ENCODE results near the gene WDFY1. TPM values are rescaled to one million over a fixed set of nuclear protein-coding genes. Genes with fewer than 3 reads are reported as not detected.

Gene WDFY1
- total and polyA plus RNA-seq, 5 donors from 2014 or later: 24.9 to 67.1 (median 26.2) TPM

GRCh38 chr2:223954401-223954800, 9.3 kb upstream of the WDFY1 start:
- H3K27me3 ChIP-seq (ENCODE audit: control insufficient read depth, insufficient read depth, low read length): no peaks in the 10 kb centered on the region
- Mint-ChIP-seq H3K9me3 (peaks cover 0 to 3% (median 0%) of the 10 kb centered on the region in 7 donors), H3K4me1 (peaks cover 23 to 62% (median 42%) of the 10 kb centered on the region in 4 donors), H3K36me3 (no peaks in the 10 kb centered on the region), H3K4me3 (no peak overlapping the region), H3K27me3 (peaks cover 4% of the 10 kb centered on the region), H3K27ac (peak overlapping the region in 1 of 3 donors; percentile 9)
- H3K9me3 ChIP-seq (ENCODE audit: control insufficient read depth in 2 of 2, low read length in 2 of 2): no peaks in the 10 kb centered on the region
- H3K27ac ChIP-seq (ENCODE audit: insufficient read depth, low read length, poor library complexity, severe bottlenecking): no peak overlapping the region
- no peaks in the 10 kb centered on the region for H3K36me3 ChIP-seq (ENCODE audit: control insufficient read depth, insufficient read depth, low read length)
- peaks cover 34% of the 10 kb centered on the region for H3K4me1 ChIP-seq (ENCODE audit: control insufficient read depth, insufficient read depth, low read length, poor library complexity, severe bottlenecking)
- no peak for DNase-seq
- H3K4me3 ChIP-seq (ENCODE audit: low read depth, low read length): no peak overlapping the region
- no peak for ATAC-seq (ENCODE audit: low read depth in 2 of 2)

- Mint-ChIP-seq H3K4me1 (peaks cover 23 to 53% (median 41%) of the 10 kb centered on the region in 4 donors), H3K27ac (peak overlapping the region in 1 of 3 donors; percentile 39), H3K27me3 (peaks cover 3% of the 10 kb centered on the region), H3K36me3 (no peaks in the 10 kb centered on the region), H3K9me3 (peaks cover 0 to 3% (median 0%) of the 10 kb centered on the region in 7 donors), H3K4me3 (peak overlapping the region in 1 of 4 donors; percentile 3)
- Histone ChIP-seq H3K4me1 (ENCODE audit: control insufficient read depth, insufficient read depth, low read length, poor library complexity, severe bottlenecking) (peaks cover 16% of the 10 kb centered on the region), H3K27ac (ENCODE audit: insufficient read depth, low read length, poor library complexity, severe bottlenecking) (no peak overlapping the region), H3K27me3 (ENCODE audit: control insufficient read depth, insufficient read depth, low read length) (no peaks in the 10 kb centered on the region), H3K36me3 (ENCODE audit: control insufficient read depth, insufficient read depth, low read length) (no peaks in the 10 kb centered on the region), H3K4me3 (ENCODE audit: low read depth, low read length) (no peak overlapping the region), H3K9me3 (ENCODE audit: control insufficient read depth in 2 of 2, low read length in 2 of 2) (no peaks in the 10 kb centered on the region)
- ATAC-seq (ENCODE audit: low read depth in 2 of 2) (no peak), DNase-seq (peak in 1 of 3 donors; percentile 67)
Measured at GRCh38 chr2:223952280-223952968, 7.3 kb upstream of the WDFY1 start.

DNA sequence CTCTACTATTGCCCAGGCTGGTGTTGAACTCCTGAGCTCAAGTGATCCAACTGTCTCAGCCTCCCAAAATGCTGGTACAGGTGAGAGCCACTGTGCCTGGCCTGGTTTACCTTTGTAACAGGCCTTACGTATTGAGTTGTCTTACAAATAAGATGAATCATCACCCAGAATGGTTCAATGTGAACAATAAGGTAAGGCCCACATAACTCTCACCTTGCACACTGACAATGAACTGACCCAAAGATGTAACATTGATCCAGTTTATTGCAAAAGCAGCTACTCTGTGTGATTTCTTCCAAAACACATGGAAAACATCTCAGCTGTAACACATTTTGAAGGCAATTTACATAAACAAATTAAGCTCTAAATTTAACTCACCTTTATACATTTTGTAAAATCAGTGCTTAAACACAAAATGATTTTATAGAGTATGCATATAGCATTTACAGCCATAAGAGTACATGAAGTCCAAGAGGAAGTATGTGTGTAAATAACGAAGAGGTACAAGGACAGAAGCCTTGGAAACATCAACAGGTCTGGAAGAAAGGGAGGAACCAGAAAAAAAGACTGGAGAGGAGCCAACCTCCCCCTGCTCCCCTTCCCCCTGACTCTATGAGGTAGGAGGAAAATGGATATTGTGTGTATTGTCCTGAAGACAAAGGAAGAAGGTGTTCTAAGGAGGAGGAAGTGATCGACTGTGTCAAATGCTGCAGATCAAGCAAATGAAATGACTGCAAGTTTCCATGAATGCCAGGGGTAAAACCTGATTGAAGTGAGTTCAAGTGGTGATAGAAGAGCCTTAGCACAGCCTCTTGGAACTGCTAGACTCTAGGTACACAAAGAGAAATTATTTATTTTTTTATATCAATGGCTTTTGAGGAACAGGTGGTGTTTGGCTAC, 5.6 kb upstream of the WDFY1 start:
- peak overlapping the region in 3 of 4 donors; percentile 44 to 61 (median 46) for H3K4me3 Mint-ChIP-seq
- ATAC-seq (ENCODE audit: low read depth in 2 of 2): no peak
- H3K4me3 ChIP-seq (ENCODE audit: low read depth, low read length): no peak overlapping the region
- H3K36me3 ChIP-seq (ENCODE audit: control insufficient read depth, insufficient read depth, low read length): no peaks in the 10 kb centered on the region
- H3K4me1 ChIP-seq (ENCODE audit: control insufficient read depth, insufficient read depth, low read length, poor library complexity, severe bottlenecking): peaks cover 12% of the 10 kb centered on the region
- H3K27me3 ChIP-seq (ENCODE audit: control insufficient read depth, insufficient read depth, low read length): no peaks in the 10 kb centered on the region
- H3K36me3 Mint-ChIP-seq: no peaks in the 10 kb centered on the region
- H3K9me3 Mint-ChIP-seq: no peaks in the 10 kb centered on the region
- no peak overlapping the region for H3K27ac ChIP-seq (ENCODE audit: insufficient read depth, low read length, poor library complexity, severe bottlenecking)
- no peak for DNase-seq
- H3K4me1 Mint-ChIP-seq: peaks cover 23 to 48% (median 38%) of the 10 kb centered on the region in 4 donors
- H3K27ac Mint-ChIP-seq: peak overlapping the region; percentile 3 to 82 (median 17)
- H3K9me3 ChIP-seq (ENCODE audit: control insufficient read depth in 2 of 2, low read length in 2 of 2): no peaks in the 10 kb centered on the region
- H3K27me3 Mint-ChIP-seq: no peaks in the 10 kb centered on the region

DNA sequence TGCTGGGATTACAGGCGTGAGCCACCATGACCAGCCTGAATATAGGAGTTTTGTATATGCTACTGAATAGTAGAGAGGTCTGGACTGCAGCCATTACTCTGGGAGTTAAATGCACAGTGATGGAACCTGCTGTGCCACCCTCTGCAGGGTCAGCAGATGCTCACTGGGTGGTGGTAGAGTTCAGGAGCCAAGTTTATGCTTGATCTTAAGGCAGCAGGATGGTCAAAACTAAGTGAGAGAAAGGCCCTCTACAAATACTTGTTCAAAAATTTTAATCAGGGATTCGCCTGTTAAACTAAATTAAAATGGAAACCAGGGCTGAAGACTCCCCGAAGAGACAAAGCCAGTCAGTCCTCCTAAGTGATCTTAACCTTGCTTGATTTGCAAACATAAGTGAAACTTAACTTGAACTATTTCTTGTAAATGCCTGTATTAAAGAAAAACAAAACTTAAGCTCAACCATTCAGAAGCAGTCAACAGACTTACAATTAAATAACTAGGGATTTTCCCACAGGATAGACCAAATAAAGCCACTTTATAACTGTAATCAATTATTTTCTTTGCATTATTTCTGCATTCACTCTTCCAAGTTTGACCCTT, 4.2 kb upstream of the WDFY1 start:
- Histone ChIP-seq H3K4me1 (ENCODE audit: control insufficient read depth, insufficient read depth, low read length, poor library complexity, severe bottlenecking) (peaks cover 18% of the 10 kb centered on the region), H3K27me3 (ENCODE audit: control insufficient read depth, insufficient read depth, low read length) (no peaks in the 10 kb centered on the region), H3K4me3 (ENCODE audit: low read depth, low read length) (no peak overlapping the region), H3K9me3 (ENCODE audit: control insufficient read depth in 2 of 2, low read length in 2 of 2) (no peaks in the 10 kb centered on the region), H3K27ac (ENCODE audit: insufficient read depth, low read length, poor library complexity, severe bottlenecking) (no peak overlapping the region), H3K36me3 (ENCODE audit: control insufficient read depth, insufficient read depth, low read length) (no peaks in the 10 kb centered on the region)
- Mint-ChIP-seq H3K4me1 (peaks cover 26 to 51% (median 39%) of the 10 kb centered on the region in 4 donors), H3K27me3 (peaks cover 5% of the 10 kb centered on the region), H3K9me3 (no peaks in the 10 kb centered on the region), H3K27ac (peak overlapping the region in 2 of 3 donors; percentile 50 to 75), H3K4me3 (peak overlapping the region in 1 of 4 donors; percentile 53), H3K36me3 (no peaks in the 10 kb centered on the region)
- DNase-seq (peak in 1 of 3 donors; percentile 62), ATAC-seq (ENCODE audit: low read depth in 2 of 2) (no peak)

DNA sequence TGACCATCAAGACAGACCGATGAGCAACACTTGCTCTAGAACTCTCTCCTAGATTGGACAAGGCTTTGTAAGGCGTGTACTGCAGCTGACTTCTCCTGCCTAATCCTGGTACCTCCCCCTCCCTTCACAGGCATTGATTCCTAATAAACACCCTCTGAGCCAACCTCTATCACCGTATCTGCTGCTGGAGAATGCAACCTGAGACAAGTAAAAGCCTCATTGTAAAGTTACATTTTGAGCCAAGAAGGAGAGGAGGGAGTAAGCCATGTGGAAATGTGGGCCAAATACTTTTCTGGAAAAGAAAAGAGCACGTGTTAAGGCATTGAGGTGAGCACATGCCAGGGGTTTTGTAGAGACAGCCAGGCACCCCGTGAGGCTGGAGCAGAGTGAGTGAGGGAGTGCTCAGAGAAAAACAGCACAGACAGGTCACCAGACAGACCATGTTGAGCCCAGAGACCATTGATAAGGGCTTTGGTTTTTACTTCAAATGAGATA, 2.6 kb upstream of the WDFY1 start:
- ATAC-seq (ENCODE audit: low read depth in 2 of 2): no peak
- peaks cover 5% of the 10 kb centered on the region for H3K27me3 Mint-ChIP-seq
- H3K9me3 Mint-ChIP-seq: no peaks in the 10 kb centered on the region
- peaks cover 26 to 65% (median 48%) of the 10 kb centered on the region in 4 donors for H3K4me1 Mint-ChIP-seq
- H3K27ac Mint-ChIP-seq: peak overlapping the region in 2 of 3 donors; percentile 19 to 95
- H3K4me1 ChIP-seq (ENCODE audit: control insufficient read depth, insufficient read depth, low read length, poor library complexity, severe bottlenecking): peaks cover 31% of the 10 kb centered on the region
- H3K27me3 ChIP-seq (ENCODE audit: control insufficient read depth, insufficient read depth, low read length): no peaks in the 10 kb centered on the region
- no peaks in the 10 kb centered on the region for H3K36me3 Mint-ChIP-seq
- no peaks in the 10 kb centered on the region for H3K36me3 ChIP-seq (ENCODE audit: control insufficient read depth, insufficient read depth, low read length)
- H3K4me3 ChIP-seq (ENCODE audit: low read depth, low read length): no peak overlapping the region
- H3K9me3 ChIP-seq (ENCODE audit: control insufficient read depth in 2 of 2, low read length in 2 of 2): no peaks in the 10 kb centered on the region
- DNase-seq: no peak
- H3K27ac ChIP-seq (ENCODE audit: insufficient read depth, low read length, poor library complexity, severe bottlenecking): no peak overlapping the region
- H3K4me3 Mint-ChIP-seq: peak overlapping the region in 1 of 4 donors; percentile 75

DNA sequence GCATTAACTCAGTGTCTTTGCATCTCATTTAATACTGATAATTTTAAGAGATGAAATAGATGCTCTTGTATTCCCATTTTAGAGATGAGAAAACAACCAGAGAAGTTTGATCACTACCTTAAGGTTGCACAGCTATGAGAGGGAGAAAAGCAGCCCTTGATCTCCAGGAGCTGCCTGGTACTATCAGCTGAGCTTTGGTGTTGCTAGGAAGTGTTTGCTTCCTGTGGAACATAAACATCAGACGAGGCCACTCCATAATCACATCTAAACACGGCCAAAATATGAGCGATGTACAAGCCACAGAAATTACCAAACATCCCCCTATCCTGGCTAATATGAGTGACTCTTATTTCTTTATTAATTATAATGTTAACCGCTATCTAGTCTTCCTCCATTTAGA, 620 bp upstream of the WDFY1 start:
- peaks cover 27 to 63% (median 46%) of the 10 kb centered on the region in 4 donors for H3K4me1 Mint-ChIP-seq
- H3K27ac ChIP-seq (ENCODE audit: insufficient read depth, low read length, poor library complexity, severe bottlenecking): no peak overlapping the region
- H3K9me3 Mint-ChIP-seq: peaks cover 0 to 3% (median 0%) of the 10 kb centered on the region in 7 donors
- H3K9me3 ChIP-seq (ENCODE audit: control insufficient read depth in 2 of 2, low read length in 2 of 2): no peaks in the 10 kb centered on the region
- H3K4me3 ChIP-seq (ENCODE audit: low read depth, low read length): peak overlapping the region; percentile 87
- peaks cover 5% of the 10 kb centered on the region for H3K27me3 Mint-ChIP-seq
- H3K27ac Mint-ChIP-seq: peak overlapping the region; percentile 76 to 95 (median 83)
- no peaks in the 10 kb centered on the region for H3K36me3 ChIP-seq (ENCODE audit: control insufficient read depth, insufficient read depth, low read length)
- peak overlapping the region; percentile 78 to 92 (median 90) for H3K4me3 Mint-ChIP-seq
- peaks cover 3% of the 10 kb centered on the region for H3K36me3 Mint-ChIP-seq
- H3K4me1 ChIP-seq (ENCODE audit: control insufficient read depth, insufficient read depth, low read length, poor library complexity, severe bottlenecking): peaks cover 41% of the 10 kb centered on the region
- DNase-seq (no peak), ATAC-seq (ENCODE audit: low read depth in 2 of 2) (no peak)
- H3K27me3 ChIP-seq (ENCODE audit: control insufficient read depth, insufficient read depth, low read length): no peaks in the 10 kb centered on the region

GRCh38 chr2:223944166-223944702, 901 bp downstream of the WDFY1 start:
- Mint-ChIP-seq H3K9me3 (peaks cover 0 to 3% (median 2%) of the 10 kb centered on the region in 7 donors), H3K36me3 (peaks cover 10% of the 10 kb centered on the region), H3K27me3 (peaks cover 5% of the 10 kb centered on the region), H3K27ac (peak overlapping the region; percentile 81 to 92 (median 91)), H3K4me1 (peaks cover 21 to 62% (median 45%) of the 10 kb centered on the region in 4 donors), H3K4me3 (peak overlapping the region; percentile 91 to 95 (median 92))
- H3K4me3 ChIP-seq (ENCODE audit: low read depth, low read length): peak overlapping the region; percentile 65
- ATAC-seq (ENCODE audit: low read depth in 2 of 2): no peak
- no peaks in the 10 kb centered on the region for H3K27me3 ChIP-seq (ENCODE audit: control insufficient read depth, insufficient read depth, low read length)
- H3K4me1 ChIP-seq (ENCODE audit: control insufficient read depth, insufficient read depth, low read length, poor library complexity, severe bottlenecking): peaks cover 33% of the 10 kb centered on the region
- no peaks in the 10 kb centered on the region for H3K36me3 ChIP-seq (ENCODE audit: control insufficient read depth, insufficient read depth, low read length)
- no peaks in the 10 kb centered on the region for H3K9me3 ChIP-seq (ENCODE audit: control insufficient read depth in 2 of 2, low read length in 2 of 2)
- peak; percentile 23 to 41 (median 30) for DNase-seq
- peak overlapping the region; percentile 55 for H3K27ac ChIP-seq (ENCODE audit: insufficient read depth, low read length, poor library complexity, severe bottlenecking)

All from CD4-positive, CD25-positive, alpha-beta regulatory T cell (primary cell).